22Rv1 (cell line): ENCODE results near the gene PTCHD1.

Experiments
- ZFX ChIP-seq: fragments of 450-650 bp; IDR thresholded peaks from 2 replicates; pipeline ENCODE4 v1.6.1; 2017; ENCODE audit warnings: antibody characterized with exemption, borderline replicate concordance
- TF ChIP-seq, protein P1 (sequence below): fragments of 450-650 bp; IDR thresholded peaks from 2 replicates; pipeline ENCODE4 v1.5.1; 2017; ENCODE audit warnings: mild to moderate bottlenecking

DNA sequence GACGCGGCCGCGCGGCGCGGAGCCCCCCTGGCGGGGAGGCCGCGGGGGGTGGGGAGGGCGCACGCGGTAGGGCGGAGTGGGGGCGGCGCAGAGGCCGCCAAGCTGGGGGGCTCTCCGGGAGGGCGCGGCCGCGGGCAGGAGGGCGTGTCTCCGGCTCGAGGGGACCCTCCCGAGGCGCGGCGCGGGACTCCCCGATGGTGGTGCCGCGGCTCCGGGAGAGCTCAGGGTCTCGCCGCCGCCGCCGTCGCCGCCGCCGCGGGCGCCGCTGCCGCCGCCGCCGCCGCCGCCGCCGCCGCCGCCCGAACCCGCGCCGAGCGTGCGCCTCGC is 165 bp upstream of the PTCHD1 start:
- TF ChIP-seq, protein P1, sequence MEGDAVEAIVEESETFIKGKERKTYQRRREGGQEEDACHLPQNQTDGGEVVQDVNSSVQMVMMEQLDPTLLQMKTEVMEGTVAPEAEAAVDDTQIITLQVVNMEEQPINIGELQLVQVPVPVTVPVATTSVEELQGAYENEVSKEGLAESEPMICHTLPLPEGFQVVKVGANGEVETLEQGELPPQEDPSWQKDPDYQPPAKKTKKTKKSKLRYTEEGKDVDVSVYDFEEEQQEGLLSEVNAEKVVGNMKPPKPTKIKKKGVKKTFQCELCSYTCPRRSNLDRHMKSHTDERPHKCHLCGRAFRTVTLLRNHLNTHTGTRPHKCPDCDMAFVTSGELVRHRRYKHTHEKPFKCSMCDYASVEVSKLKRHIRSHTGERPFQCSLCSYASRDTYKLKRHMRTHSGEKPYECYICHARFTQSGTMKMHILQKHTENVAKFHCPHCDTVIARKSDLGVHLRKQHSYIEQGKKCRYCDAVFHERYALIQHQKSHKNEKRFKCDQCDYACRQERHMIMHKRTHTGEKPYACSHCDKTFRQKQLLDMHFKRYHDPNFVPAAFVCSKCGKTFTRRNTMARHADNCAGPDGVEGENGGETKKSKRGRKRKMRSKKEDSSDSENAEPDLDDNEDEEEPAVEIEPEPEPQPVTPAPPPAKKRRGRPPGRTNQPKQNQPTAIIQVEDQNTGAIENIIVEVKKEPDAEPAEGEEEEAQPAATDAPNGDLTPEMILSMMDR: no peak
- no peak for TF ChIP-seq ZFX
